IMR-90 (cell line): ENCODE results near the gene OPRM1. TPM values are rescaled to one million over a fixed set of nuclear protein-coding genes. Genes with fewer than 3 reads are reported as not detected.

Experiments
- ATAC-seq: fragments of 200-7000 bp; cut with Tn5 transposase; 2 replicates; pipeline ENCODE4 v1.9.1; 2020; ENCODE audit warnings: low read depth, mild to moderate bottlenecking, moderate library complexity
- BruUV-seq: library from RNA; stranded (reverse); fragments of 400-500 nt; replicated peaks from 2 replicates; lab custom pipeline; 2021; lab: Mats Ljungman, UMichigan
- CTCF ChIA-PET: fragments of 300-600 bp; formaldehyde crosslinking; extraction: SDS; loops from one replicate; lab custom pipeline; 2021; ENCODE audit warnings: antibody characterized with exemption; lab: Yijun Ruan, JAX
- POLR2A ChIA-PET: fragments of 300-600 bp; sonication (Branson Sonifier 250); formaldehyde crosslinking; loops from one replicate; lab custom pipeline; 2022; ENCODE audit warnings: antibody characterized with exemption; ENCODE audit not compliant: unreplicated experiment; lab: Charles Lee
- DNase-seq: peaks from one replicate; pipeline ENCODE4 v3.0.0; 2013
- H2AFZ ChIP-seq: replicated peaks from 2 replicates; pipeline ENCODE3; 2013; ENCODE audit warnings: low read length, mild to moderate bottlenecking; ENCODE audit not compliant: poor library complexity
- H2AK5ac ChIP-seq: 2 replicates; pipeline ENCODE4 v1.6.1; 2013; ENCODE audit warnings: low read depth, low read length, inconsistent platforms
- H2AK9ac ChIP-seq: replicated peaks from 2 replicates; pipeline ENCODE3; 2013; ENCODE audit warnings: mild to moderate bottlenecking, low read depth, low read length, moderate library complexity; ENCODE audit not compliant: poor library complexity
- H2BK120ac ChIP-seq: 2 replicates; pipeline ENCODE4 v1.6.1; 2013; ENCODE audit warnings: low read depth, low read length, inconsistent platforms
- H2BK15ac ChIP-seq: 3 replicates; pipeline ENCODE4 v1.6.1; 2013; ENCODE audit warnings: low read depth, low read length, inconsistent platforms
- H2BK20ac ChIP-seq: 2 replicates; pipeline ENCODE4 v1.6.1; 2013; ENCODE audit warnings: low read depth, mild to moderate bottlenecking, inconsistent platforms, low read length, moderate library complexity
- H2BK5ac ChIP-seq: 2 replicates; pipeline ENCODE4 v1.6.1; 2013; ENCODE audit warnings: mild to moderate bottlenecking, low read depth, low read length, inconsistent platforms; ENCODE audit not compliant: poor library complexity, severe bottlenecking
- H3K14ac ChIP-seq: replicated peaks from 2 replicates; pipeline ENCODE4 v1.6.1; 2013; ENCODE audit warnings: low read depth, low read length, inconsistent platforms
- H3K18ac ChIP-seq: 2 replicates; pipeline ENCODE4 v1.6.1; 2013; ENCODE audit warnings: low read depth, low read length, control low read depth
- H3K23ac ChIP-seq: 2 replicates; pipeline ENCODE4 v1.6.1; 2013; ENCODE audit warnings: low read depth, low read length, inconsistent platforms
- H3K27ac ChIP-seq: 2 replicates; pipeline ENCODE4 v1.5.1; 2013; ENCODE audit warnings: mild to moderate bottlenecking, control low read depth, low read length; ENCODE audit not compliant: insufficient read depth
- H3K27me3 ChIP-seq: 2 replicates; pipeline ENCODE4 v1.6.1; 2013; ENCODE audit warnings: low read length; ENCODE audit not compliant: control insufficient read depth, insufficient read depth
- H3K36me3 ChIP-seq: 2 replicates; pipeline ENCODE4 v1.6.1; 2013; ENCODE audit warnings: low read length, mixed read lengths; ENCODE audit not compliant: control insufficient read depth, insufficient read depth
- H3K4ac ChIP-seq: 2 replicates; pipeline ENCODE4 v1.6.1; 2013; ENCODE audit warnings: low read depth, low read length, inconsistent platforms
- H3K4me1 ChIP-seq: 2 replicates; pipeline ENCODE4 v1.6.1; 2013; ENCODE audit warnings: low read length, mixed read lengths; ENCODE audit not compliant: control insufficient read depth, insufficient read depth
- H3K4me2 ChIP-seq: 2 replicates; pipeline ENCODE4 v1.6.1; 2013; ENCODE audit warnings: low read depth, mild to moderate bottlenecking, control low read depth, low read length, moderate library complexity
- H3K4me3 ChIP-seq: 2 replicates; pipeline ENCODE4 v1.5.1; 2013; ENCODE audit warnings: low read depth, mild to moderate bottlenecking, control low read depth, low read length, moderate library complexity; ENCODE audit not compliant: insufficient read depth
- H3K56ac ChIP-seq: 2 replicates; pipeline ENCODE4 v1.6.1; 2013; ENCODE audit warnings: low read length, inconsistent platforms; ENCODE audit not compliant: insufficient read depth; ENCODE audit errors: extremely low read depth
- H3K79me1 ChIP-seq, 2 experiments: 2 replicates each; pipeline ENCODE4 v1.6.1; 2013; ENCODE audit warnings: low read length in 2 of 2, inconsistent platforms in 1 of 2, low read depth in 1 of 2
- H3K9ac ChIP-seq: 2 replicates; pipeline ENCODE4 v1.6.1; 2013; ENCODE audit warnings: low read depth, low read length, control low read depth
- H3K9me1 ChIP-seq: 2 replicates; pipeline ENCODE4 v1.6.1; 2013; ENCODE audit warnings: low read length, inconsistent platforms; ENCODE audit not compliant: insufficient read depth
- H3K9me3 ChIP-seq: 2 replicates; pipeline ENCODE4 v1.6.1; 2013; ENCODE audit warnings: low read length; ENCODE audit not compliant: control insufficient read depth, insufficient read depth
- H4K20me1 ChIP-seq: 2 replicates; pipeline ENCODE4 v1.6.1; 2013; ENCODE audit warnings: low read length, inconsistent platforms; ENCODE audit not compliant: insufficient read depth
- H4K5ac ChIP-seq: 2 replicates; pipeline ENCODE4 v1.6.1; 2013; ENCODE audit warnings: mild to moderate bottlenecking, low read depth, low read length, control low read depth
- H4K8ac ChIP-seq, 2 experiments: 2 replicates each; pipeline ENCODE4 v1.6.1; 2013; ENCODE audit warnings: low read depth in 2 of 2, low read length in 2 of 2, control low read depth in 1 of 2, inconsistent platforms in 1 of 2
- H4K91ac ChIP-seq: 2 replicates; pipeline ENCODE4 v1.6.1; 2013; ENCODE audit warnings: low read depth, low read length, inconsistent platforms; ENCODE audit not compliant: insufficient read depth
- BHLHE40 ChIP-seq: fragments of 150-350 bp; IDR thresholded peaks from 2 replicates; pipeline ENCODE4 v1.6.1; 2016; ENCODE audit warnings: mild to moderate bottlenecking, low read depth, low read length
- CEBPB ChIP-seq: IDR thresholded peaks from 2 replicates; pipeline ENCODE4 v1.6.1; 2012; ENCODE audit warnings: low read depth, low read length, improper control_type of control experiment
- CHD1 ChIP-seq: IDR thresholded peaks from 2 replicates; pipeline ENCODE4 v1.6.1; 2012; ENCODE audit warnings: low read depth, low read length, improper control_type of control experiment
- MAFK ChIP-seq: IDR thresholded peaks from 2 replicates; pipeline ENCODE4 v1.6.1; 2012; ENCODE audit warnings: low read depth, low read length, improper control_type of control experiment
- MAZ ChIP-seq: IDR thresholded peaks from 2 replicates; pipeline ENCODE4 v1.6.1; 2012; ENCODE audit warnings: low read depth, mild to moderate bottlenecking, low read length, improper control_type of control experiment, moderate library complexity, borderline replicate concordance
- NFE2L2 ChIP-seq: fragments of 150-350 bp; IDR thresholded peaks from 2 replicates; pipeline ENCODE4 v1.6.1; 2016; ENCODE audit warnings: low read depth, mild to moderate bottlenecking, low read length
- RAD21 ChIP-seq: IDR thresholded peaks from 2 replicates; pipeline ENCODE4 v1.6.1; 2012; ENCODE audit warnings: low read length, improper control_type of control experiment
- RCOR1 ChIP-seq: IDR thresholded peaks from 2 replicates; pipeline ENCODE4 v1.6.1; 2012; ENCODE audit warnings: mild to moderate bottlenecking, low read length, improper control_type of control experiment; ENCODE audit not compliant: insufficient replicate concordance
- RFX5 ChIP-seq: IDR thresholded peaks from 2 replicates; pipeline ENCODE4 v1.8.0; 2012; ENCODE audit warnings: low read depth, mild to moderate bottlenecking, low read length, moderate library complexity
- SMC3 ChIP-seq: fragments of 150-350 bp; IDR thresholded peaks from 2 replicates; pipeline ENCODE4 v1.6.1; 2016; ENCODE audit warnings: low read depth, mild to moderate bottlenecking, antibody characterized with exemption, low read length, moderate library complexity
- WGBS, 2 experiments: methylation state at CpG; one replicate each; pipeline versions ENCODE4 v1.1.5 to v1.1.7; 2013; ENCODE audit warnings: missing lambda C conversion rate in 2 of 2; ENCODE audit not compliant: insufficient read length in 1 of 2; ENCODE audit errors: extremely low coverage in 2 of 2; 5-methylcytosine and 5-hydroxymethylcytosine counted together
- dilution Hi-C: fragments of 300-500 bp; cut with HindIII; formaldehyde crosslinking; loops from one replicate; pipeline ENCODE4 v1.14.3; 2018; ENCODE audit warnings: low sequenced_read_pairs; ENCODE audit not compliant: unreplicated experiment
- in situ Hi-C: fragments of 300-500 bp; cut with MboI; formaldehyde crosslinking; loops from 3 replicates; pipeline ENCODE4 v1.14.3; 2019; ENCODE audit warnings: low sequenced_read_pairs, inconsistent platforms, mixed read lengths
- intact Hi-C: fragments of 100-400 bp; cut with micrococcal nuclease; formaldehyde crosslinking; loops from 2 replicates; pipeline ENCODE4 v1.10.0; 2022
- polyA plus RNA-seq, 3 experiments: library from polyadenylated mRNA; depleted of rRNA; stranded (reverse); fragments of >200 nt; gene quantifications; 2 replicates each; pipeline ENCODE4 v1.2.3, GENCODE V29; 2012; ENCODE audit warnings: low replicate concordance in 1 of 3
- total RNA-seq: library from RNA; depleted of rRNA; stranded (reverse); fragments of >200 nt; gene quantifications from 2 replicates; pipeline ENCODE4 v1.2.3, GENCODE V29; 2012
- TF ChIP-seq, protein P1 (sequence below): fragments of 150-350 bp; IDR thresholded peaks from 2 replicates; pipeline ENCODE4 v1.6.1; 2016; ENCODE audit warnings: low read depth, mild to moderate bottlenecking, low read length, moderate library complexity, borderline replicate concordance
- TF ChIP-seq, protein P2 (sequence below): conservative IDR thresholded peaks from 2 replicates; pipeline ENCODE4 v1.5.1; 2012; ENCODE audit warnings: mild to moderate bottlenecking, low read depth, low read length, improper control_type of control experiment

OPRM1 gene
- total and polyA plus RNA-seq, 2 of the 4 experiments (the other 2 are of a cell fraction), result not detected

GRCh38 chr6:154284313-154284853 lies 245.3 kb downstream of the OPRM1 start:
- Histone ChIP-seq H2BK120ac (no peak overlapping the region), H3K9me1 (no peaks in the 10 kb centered on the region), H3K14ac (no peak overlapping the region), H3K4ac (no peak overlapping the region; the same call in 1 of the 2 replicates), H4K5ac (no peak overlapping the region), H2BK20ac (no peak overlapping the region), H3K23ac (no peak overlapping the region), H3K18ac (no peak overlapping the region; the same call in 1 of the 2 replicates), H4K20me1 (no peaks in the 10 kb centered on the region), H3K9me3 (0 out of 2 replicates have a peak, but pooled peaks cover 3% of the 10 kb centered on the region), H3K4me1 (peaks cover 3% of the 10 kb centered on the region; the same call in 1 of the 2 replicates), H4K8ac (no peak overlapping the region), H3K36me3 (no peaks in the 10 kb centered on the region), H3K9ac (no peak overlapping the region), H2BK5ac (no peak overlapping the region), H3K79me1 (no peaks in the 10 kb centered on the region), H3K27ac (no peak overlapping the region), H2AK9ac (no peak overlapping the region), H3K4me3 (no peak overlapping the region), H3K27me3 (no peaks in the 10 kb centered on the region), H3K56ac (no peak overlapping the region), H2BK15ac (peak overlapping the region; percentile 68; the same call in 1 of the 3 replicates), H2AK5ac (no peak overlapping the region; the same call in 1 of the 2 replicates), H3K4me2 (no peak overlapping the region), H2AFZ (peak overlapping the region; percentile 32), H4K91ac (no peak overlapping the region)
- ATAC-seq, result no peak
- ChIA-PET CTCF (interaction anchor here (0.6 to 1.5 kb wide), 2 partner anchors 86 to 146 kb away, joined by 5 read pairs; no protein-coding TSS in a partner anchor), POLR2A (no interaction called here)
- in situ Hi-C loops, result no loop called here
- WGBS, 2 experiments, result no CpG with 5 or more reads among the region's 7 CpGs
- dilution Hi-C loops, result no loop called here
- BruUV-seq, result no TSS peak
- no peak for DNase-seq
- intact Hi-C loops, result no loop called here
- TF ChIP-seq CEBPB, result no peak
- no peak for TF ChIP-seq RFX5
- TF ChIP-seq CHD1, result no peak
- no peak for TF ChIP-seq RAD21
- TF ChIP-seq, protein P1, sequence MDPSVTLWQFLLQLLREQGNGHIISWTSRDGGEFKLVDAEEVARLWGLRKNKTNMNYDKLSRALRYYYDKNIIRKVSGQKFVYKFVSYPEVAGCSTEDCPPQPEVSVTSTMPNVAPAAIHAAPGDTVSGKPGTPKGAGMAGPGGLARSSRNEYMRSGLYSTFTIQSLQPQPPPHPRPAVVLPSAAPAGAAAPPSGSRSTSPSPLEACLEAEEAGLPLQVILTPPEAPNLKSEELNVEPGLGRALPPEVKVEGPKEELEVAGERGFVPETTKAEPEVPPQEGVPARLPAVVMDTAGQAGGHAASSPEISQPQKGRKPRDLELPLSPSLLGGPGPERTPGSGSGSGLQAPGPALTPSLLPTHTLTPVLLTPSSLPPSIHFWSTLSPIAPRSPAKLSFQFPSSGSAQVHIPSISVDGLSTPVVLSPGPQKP, result no peak
- no peak for TF ChIP-seq MAFK
- no peak for TF ChIP-seq SMC3
- no peak for TF ChIP-seq RCOR1
- TF ChIP-seq BHLHE40, result no peak
- TF ChIP-seq NFE2L2, result no peak
- TF ChIP-seq MAZ, result no peak
- TF ChIP-seq, protein P2, sequence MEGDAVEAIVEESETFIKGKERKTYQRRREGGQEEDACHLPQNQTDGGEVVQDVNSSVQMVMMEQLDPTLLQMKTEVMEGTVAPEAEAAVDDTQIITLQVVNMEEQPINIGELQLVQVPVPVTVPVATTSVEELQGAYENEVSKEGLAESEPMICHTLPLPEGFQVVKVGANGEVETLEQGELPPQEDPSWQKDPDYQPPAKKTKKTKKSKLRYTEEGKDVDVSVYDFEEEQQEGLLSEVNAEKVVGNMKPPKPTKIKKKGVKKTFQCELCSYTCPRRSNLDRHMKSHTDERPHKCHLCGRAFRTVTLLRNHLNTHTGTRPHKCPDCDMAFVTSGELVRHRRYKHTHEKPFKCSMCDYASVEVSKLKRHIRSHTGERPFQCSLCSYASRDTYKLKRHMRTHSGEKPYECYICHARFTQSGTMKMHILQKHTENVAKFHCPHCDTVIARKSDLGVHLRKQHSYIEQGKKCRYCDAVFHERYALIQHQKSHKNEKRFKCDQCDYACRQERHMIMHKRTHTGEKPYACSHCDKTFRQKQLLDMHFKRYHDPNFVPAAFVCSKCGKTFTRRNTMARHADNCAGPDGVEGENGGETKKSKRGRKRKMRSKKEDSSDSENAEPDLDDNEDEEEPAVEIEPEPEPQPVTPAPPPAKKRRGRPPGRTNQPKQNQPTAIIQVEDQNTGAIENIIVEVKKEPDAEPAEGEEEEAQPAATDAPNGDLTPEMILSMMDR, result no peak
